Uterus (tissue), 2 donors: ENCODE data around the gene WIZ.

ENCODE experiments used
- POLR2A ChIP-seq, 2 donors: fragments of 450-650 bp; IDR thresholded peaks; one replicate each; pipeline ENCODE4 v1.6.1; 2016; ENCODE audit warnings: antibody characterized with exemption in 2 of 2, mild to moderate bottlenecking in 1 of 2, moderate library complexity in 1 of 2
- TF ChIP-seq, protein P1 (sequence below), 4 experiments: fragments of 200-600 bp in 2 of 4; fragments of 450-650 bp in 2 of 4; sonication (generic) in 2 of 4; IDR thresholded peaks; one replicate each; pipeline ENCODE4 v1.5.1; 2016 to 2019; ENCODE audit warnings: antibody characterized with exemption in 4 of 4, mild to moderate bottlenecking in 2 of 4, moderate library complexity in 1 of 4

GRCh38 chr19:15424121-15424520, 25.6 kb downstream of the WIZ start:
- TF ChIP-seq POLR2A (IDR thresholded peaks at IDR 0.05), result no peak
- TF ChIP-seq, protein P1, sequence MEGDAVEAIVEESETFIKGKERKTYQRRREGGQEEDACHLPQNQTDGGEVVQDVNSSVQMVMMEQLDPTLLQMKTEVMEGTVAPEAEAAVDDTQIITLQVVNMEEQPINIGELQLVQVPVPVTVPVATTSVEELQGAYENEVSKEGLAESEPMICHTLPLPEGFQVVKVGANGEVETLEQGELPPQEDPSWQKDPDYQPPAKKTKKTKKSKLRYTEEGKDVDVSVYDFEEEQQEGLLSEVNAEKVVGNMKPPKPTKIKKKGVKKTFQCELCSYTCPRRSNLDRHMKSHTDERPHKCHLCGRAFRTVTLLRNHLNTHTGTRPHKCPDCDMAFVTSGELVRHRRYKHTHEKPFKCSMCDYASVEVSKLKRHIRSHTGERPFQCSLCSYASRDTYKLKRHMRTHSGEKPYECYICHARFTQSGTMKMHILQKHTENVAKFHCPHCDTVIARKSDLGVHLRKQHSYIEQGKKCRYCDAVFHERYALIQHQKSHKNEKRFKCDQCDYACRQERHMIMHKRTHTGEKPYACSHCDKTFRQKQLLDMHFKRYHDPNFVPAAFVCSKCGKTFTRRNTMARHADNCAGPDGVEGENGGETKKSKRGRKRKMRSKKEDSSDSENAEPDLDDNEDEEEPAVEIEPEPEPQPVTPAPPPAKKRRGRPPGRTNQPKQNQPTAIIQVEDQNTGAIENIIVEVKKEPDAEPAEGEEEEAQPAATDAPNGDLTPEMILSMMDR (IDR thresholded peaks at IDR 0.05), result no peak
